ENCODE measurements around the gene TAGLN.

The TAGLN gene

GRCh38 chr11:117199053-117199915, at the start of gene TAGLN:
Gene TAGLN, plus strand, starts transcription at chr11:117199370. Its CDS starts 3,644 bp downstream, at chr11:117203014.
- DNase-seq (ENCODE audit: low read depth in 3 of 3, low spot score in 1 of 3): no peak

- no peak for DNase-seq (ENCODE audit: low read depth in 3 of 3, low spot score in 1 of 3)
Observed at GRCh38 chr11:117152066-117152465, 47.1 kb upstream of the TAGLN start.

- no peak for DNase-seq (ENCODE audit: low read depth in 3 of 3, low spot score in 1 of 3)
Observed at GRCh38 chr11:117154468-117154867, 44.7 kb upstream of the TAGLN start.

- no peak for DNase-seq (ENCODE audit: low read depth in 3 of 3, low spot score in 1 of 3)
Observed at GRCh38 chr11:117157507-117157906, 41.7 kb upstream of the TAGLN start.

- no peak for DNase-seq (ENCODE audit: low read depth in 3 of 3, low spot score in 1 of 3)
Observed at GRCh38 chr11:117159892-117160291, 39.3 kb upstream of the TAGLN start.

GRCh38 chr11:117160826-117161225, 38.3 kb upstream of the TAGLN start:
- no peak for DNase-seq (ENCODE audit: low read depth in 3 of 3, low spot score in 1 of 3)

GRCh38 chr11:117166491-117166890, 32.7 kb upstream of the TAGLN start:
- DNase-seq (ENCODE audit: low read depth in 3 of 3, low spot score in 1 of 3): no peak

GRCh38 chr11:117169736-117170135, 29.4 kb upstream of the TAGLN start:
- no peak for DNase-seq (ENCODE audit: low read depth in 3 of 3, low spot score in 1 of 3)

- DNase-seq (ENCODE audit: low read depth in 3 of 3, low spot score in 1 of 3): no peak
Observed at GRCh38 chr11:117170210-117170609, 29.0 kb upstream of the TAGLN start.

GRCh38 chr11:117171007-117171403, 28.2 kb upstream of the TAGLN start:
- no peak for DNase-seq (ENCODE audit: low read depth in 3 of 3, low spot score in 1 of 3)

- no peak for DNase-seq (ENCODE audit: low read depth in 3 of 3, low spot score in 1 of 3)
Observed at GRCh38 chr11:117171404-117172061, 27.6 kb upstream of the TAGLN start.

- no peak for DNase-seq (ENCODE audit: low read depth in 3 of 3, low spot score in 1 of 3)
Observed at GRCh38 chr11:117172724-117173421, 26.3 kb upstream of the TAGLN start.

- no peak for DNase-seq (ENCODE audit: low read depth in 3 of 3, low spot score in 1 of 3)
Observed at GRCh38 chr11:117175104-117175503, 24.1 kb upstream of the TAGLN start.

GRCh38 chr11:117175781-117176180, 23.4 kb upstream of the TAGLN start:
- DNase-seq (ENCODE audit: low read depth in 3 of 3, low spot score in 1 of 3): no peak

GRCh38 chr11:117176186-117176585, 23.0 kb upstream of the TAGLN start:
- DNase-seq (ENCODE audit: low read depth in 3 of 3, low spot score in 1 of 3): no peak

- no peak for DNase-seq (ENCODE audit: low read depth in 3 of 3, low spot score in 1 of 3)
Observed at GRCh38 chr11:117177534-117178209, 21.5 kb upstream of the TAGLN start.

- peak; percentile 63 to 77 (median 67) for DNase-seq (ENCODE audit: low read depth in 3 of 3, low spot score in 1 of 3)
Observed at GRCh38 chr11:117178210-117179034, 20.7 kb upstream of the TAGLN start, which contains the start of gene SIDT2. Gene SIDT2, plus strand, starts transcription at chr11:117178743. Its CDS starts 521 bp downstream, at chr11:117179264.

- peak in 2 of 3 donors; percentile 15 to 19 for DNase-seq (ENCODE audit: low read depth in 3 of 3, low spot score in 1 of 3)
Observed at GRCh38 chr11:117179048-117179999, 19.8 kb upstream of the TAGLN start.

GRCh38 chr11:117180020-117180419, 19.1 kb upstream of the TAGLN start:
- DNase-seq (ENCODE audit: low read depth in 3 of 3, low spot score in 1 of 3): no peak
